Limb (tissue), 2 donors: ENCODE data around the gene GALNTL6.
"Not testable (repeated sequence)": the region's sequence is repeated elsewhere in the genome, so short reads cannot be mapped to it uniquely, and the experiment has no call there.

ENCODE experiments used
- DNase-seq, 2 donors: peaks; one replicate each; pipeline ENCODE4 v3.0.0-alpha.2; 2016; ENCODE audit errors: extremely low spot score in 2 of 2

GALNTL6 gene

DNA sequence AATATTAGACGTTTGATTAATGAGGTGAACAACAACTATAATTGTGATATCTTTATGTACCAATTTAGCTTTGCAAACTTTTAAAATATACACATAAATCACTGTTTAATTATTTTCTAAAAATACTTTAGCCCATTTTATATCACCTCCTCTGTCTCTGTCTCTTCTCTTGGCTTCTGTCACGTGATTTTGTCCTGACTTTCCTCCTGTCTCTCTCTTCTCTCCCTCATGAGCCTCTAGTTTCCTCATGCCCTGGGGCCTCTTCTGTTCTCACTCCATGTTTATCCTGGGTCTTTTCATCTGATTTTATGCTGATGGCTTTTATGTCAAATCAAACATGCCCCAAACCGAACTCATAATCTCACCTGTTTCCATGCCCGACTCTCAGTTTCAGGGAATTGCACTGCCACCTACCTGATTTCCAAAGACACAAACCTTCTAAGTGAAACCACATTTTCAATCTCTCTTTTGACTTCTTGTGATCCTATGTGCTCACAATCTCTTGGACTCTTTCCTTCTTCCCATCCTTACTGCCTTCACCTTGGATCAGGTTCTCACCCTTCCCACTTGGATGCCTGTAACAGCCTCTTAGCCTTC is 1052.4 kb downstream of the GALNTL6 start:
- no peak for DNase-seq

- DNase-seq = no peak
Observed at GRCh38 chr4:172866421-172866820, 1053.2 kb downstream of the GALNTL6 start.

DNA sequence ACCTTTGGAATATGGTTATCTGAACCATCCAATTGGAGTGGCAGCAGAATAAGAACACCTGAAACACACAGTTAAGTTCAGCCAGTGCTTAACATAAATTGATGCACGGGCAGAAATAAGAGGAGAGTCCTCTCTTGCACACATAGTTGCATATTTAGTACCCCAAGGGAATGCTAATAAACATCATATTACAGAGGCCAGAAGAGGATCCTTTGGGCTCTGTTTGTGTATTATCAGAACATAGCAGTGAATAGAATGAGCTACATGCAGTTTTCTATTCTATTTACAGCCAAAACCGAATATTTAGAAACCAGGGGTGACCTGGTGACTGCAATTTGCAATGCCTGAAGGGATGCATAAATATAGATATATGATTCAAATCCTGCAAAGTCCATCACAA is 1054.6 kb downstream of the GALNTL6 start:
- DNase-seq = no peak

DNA sequence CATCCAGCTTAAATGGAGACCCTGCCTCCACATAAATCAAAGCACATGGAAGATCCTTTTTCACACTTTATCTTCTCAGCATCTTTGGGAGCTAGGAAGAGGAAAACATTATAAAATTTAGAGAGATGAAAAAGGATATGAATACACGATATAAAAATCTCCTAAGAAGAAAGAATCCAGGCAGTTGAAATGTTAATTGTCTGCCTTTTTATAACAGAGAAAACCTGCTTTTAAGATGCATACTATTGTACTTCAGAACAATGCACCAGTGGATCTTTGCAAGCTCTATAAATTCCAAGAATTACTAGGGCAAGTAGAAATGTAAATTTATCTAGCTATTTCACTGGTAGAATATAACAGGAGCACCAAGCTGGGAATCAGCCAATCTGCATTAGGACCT is 1055.1 kb downstream of the GALNTL6 start:
- DNase-seq = no peak

DNA sequence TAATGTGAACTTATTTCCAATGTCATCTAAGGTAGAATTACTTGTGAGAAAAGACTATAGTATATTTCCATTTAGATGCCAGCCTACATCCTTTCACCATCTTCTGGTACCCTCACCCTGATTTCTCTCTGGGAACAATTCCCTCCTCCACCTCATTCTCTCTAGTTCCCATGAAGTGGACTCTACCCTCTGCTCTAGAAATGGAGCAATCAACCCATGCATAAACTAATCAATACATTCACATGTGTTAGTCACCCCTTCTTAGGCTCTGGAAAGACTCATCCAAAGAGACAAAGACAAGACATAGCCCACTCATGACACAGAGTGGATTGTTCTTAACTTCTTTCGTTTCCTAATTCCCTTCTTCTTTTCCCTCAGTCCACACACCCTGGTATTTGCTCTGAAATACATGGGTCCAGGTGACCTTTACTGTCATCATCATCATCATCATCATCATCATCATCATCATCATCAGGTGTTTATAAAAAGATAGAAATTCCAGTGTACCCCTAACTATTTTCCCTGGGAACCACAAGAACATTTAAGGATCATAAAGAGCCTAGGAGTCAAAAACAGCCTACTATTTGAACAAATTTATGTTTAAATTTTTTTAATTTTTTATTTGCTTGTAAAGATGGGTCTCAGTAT is 1056.5 kb downstream of the GALNTL6 start:
- no peak for DNase-seq

GRCh38 chr4:172871381-172871780 is 1058.2 kb downstream of the GALNTL6 start:
- DNase-seq = no peak

GRCh38 chr4:172874944-172875343 is 1061.7 kb downstream of the GALNTL6 start:
- DNase-seq = no peak

- no peak for DNase-seq
Observed at GRCh38 chr4:172876394-172876793, 1063.2 kb downstream of the GALNTL6 start.

DNA sequence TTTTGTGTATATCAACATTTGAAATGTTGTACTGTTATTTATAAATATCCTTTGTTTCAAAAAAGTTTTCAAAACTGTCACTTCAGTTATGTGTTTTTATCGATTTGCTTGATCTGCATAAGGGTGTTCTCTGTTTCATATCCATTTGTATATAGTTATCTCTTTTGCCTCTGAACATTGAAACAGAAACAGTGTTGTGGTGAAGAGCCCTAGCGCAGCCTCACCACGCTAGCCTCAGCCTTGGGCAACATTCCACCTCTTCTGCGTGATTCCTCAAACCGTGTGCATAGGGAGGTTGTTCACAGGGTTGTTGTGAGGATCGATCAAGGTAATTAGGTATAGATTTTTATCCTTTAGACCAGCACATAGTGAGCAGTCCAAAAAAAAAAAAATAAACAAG is 1068.4 kb downstream of the GALNTL6 start:
- DNase-seq = no peak

DNA sequence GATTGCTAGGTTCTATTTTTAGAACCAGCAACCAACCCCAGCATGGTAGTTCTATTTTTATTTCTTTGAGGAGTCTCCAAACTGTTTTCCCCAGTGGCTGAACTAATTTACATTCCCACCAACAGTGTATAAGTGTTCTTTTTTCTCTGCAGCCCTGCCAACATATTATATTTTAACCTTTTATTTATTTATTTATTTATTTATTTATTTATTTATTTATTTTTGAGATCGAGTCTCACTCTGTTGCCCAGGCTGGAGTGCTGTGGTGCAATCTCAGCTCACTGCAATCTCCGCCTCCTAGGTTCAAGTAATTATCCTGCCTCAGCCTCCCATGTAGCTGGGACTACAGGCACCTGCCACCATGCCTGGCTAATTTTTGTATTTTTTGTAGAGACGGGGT is 1074.2 kb downstream of the GALNTL6 start:
- DNase-seq = not testable (repeated sequence)

GRCh38 chr4:172887959-172888358 is 1074.8 kb downstream of the GALNTL6 start:
- no peak for DNase-seq

GRCh38 chr4:172892300-172892699 is 1079.1 kb downstream of the GALNTL6 start:
- DNase-seq = no peak

- no peak for DNase-seq
Observed at GRCh38 chr4:172895699-172896098, 1082.5 kb downstream of the GALNTL6 start.

DNA sequence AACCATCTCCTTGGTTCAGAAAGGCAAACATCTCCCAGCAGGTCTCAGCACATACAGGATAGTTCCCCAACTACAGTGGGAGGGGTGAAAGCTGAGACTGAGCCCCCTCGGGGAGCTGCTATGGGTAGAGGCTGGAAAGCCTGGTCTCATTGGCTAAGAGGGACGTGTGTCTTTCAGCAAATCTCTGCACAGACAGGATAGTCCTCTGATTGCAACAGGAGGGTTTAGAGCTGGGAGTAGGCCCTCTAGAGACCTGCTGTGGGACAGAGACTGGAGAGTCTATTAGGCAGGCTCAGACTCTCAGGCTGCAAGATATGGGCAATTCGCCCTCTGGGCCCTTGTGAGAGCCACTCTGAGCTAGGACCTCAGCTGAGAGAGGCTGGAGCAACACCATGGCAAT is 1083.8 kb downstream of the GALNTL6 start:
- no peak for DNase-seq

DNA sequence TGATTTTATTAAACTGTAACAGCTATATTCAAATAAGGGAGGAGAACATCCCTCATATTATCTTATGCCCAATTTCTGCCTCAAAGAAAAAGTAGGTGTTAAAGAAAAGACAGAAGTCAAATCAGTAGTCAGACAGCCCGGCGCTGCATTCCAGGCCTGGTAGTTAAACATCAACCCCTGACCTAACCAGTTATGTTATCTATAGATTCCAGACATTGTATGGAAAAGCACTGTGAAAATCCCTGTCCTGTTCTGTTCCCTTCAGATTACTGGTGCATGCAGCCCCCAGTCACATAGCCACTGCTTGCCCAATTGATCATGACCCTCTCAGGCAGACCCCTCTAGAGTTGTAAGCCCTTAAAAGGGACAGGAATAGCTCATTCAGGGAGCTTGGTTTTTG is 1085.5 kb downstream of the GALNTL6 start:
- DNase-seq = no peak

DNA sequence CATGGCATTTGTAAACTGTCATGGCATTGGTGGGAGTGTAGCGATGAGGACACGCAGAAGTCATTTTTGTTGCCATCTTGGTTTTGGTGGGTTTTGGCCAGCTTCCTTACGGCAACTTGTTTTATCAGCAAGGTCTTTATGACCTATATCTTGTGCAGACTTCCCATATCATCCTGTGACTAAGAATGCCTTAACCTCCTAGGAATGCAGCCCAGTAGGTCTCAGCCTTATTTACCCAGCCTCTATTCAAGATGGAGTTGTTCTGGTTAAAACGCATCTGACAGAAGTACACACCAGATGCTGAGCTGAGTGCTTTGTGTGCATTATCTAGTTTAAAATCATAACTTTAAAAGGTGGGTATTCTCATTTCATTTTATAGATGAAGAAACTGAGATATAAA is 1086.7 kb downstream of the GALNTL6 start:
- no peak for DNase-seq

GRCh38 chr4:172900900-172901299 is 1087.7 kb downstream of the GALNTL6 start:
- no peak for DNase-seq

- DNase-seq = not testable (repeated sequence)
Observed at GRCh38 chr4:172912468-172912867, 1099.3 kb downstream of the GALNTL6 start.

- not testable (repeated sequence) for DNase-seq
Observed at GRCh38 chr4:172917403-172917802, 1104.2 kb downstream of the GALNTL6 start.

DNA sequence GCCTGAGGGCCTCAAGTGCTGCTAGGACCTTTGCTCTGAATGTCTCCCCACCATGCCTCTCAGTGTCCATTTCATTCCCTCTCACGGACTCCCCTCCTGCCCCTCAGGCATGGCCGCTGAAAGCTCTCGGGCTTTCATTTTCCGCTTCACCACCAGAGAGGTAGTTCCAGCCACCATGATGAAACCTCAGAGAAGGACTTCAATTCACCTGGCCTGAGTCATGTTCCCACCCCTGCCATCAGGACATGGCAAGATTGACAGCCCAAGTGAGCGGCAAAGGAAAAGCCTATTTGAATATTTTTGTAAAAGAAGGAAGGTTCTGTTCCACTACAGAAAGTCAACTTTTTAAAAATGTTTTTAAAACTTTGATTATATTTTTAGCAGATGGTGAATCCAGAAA is 1106.1 kb downstream of the GALNTL6 start:
- no peak for DNase-seq

GRCh38 chr4:172927096-172927814 is 1114.1 kb downstream of the GALNTL6 start:
- DNase-seq = no peak

DNA sequence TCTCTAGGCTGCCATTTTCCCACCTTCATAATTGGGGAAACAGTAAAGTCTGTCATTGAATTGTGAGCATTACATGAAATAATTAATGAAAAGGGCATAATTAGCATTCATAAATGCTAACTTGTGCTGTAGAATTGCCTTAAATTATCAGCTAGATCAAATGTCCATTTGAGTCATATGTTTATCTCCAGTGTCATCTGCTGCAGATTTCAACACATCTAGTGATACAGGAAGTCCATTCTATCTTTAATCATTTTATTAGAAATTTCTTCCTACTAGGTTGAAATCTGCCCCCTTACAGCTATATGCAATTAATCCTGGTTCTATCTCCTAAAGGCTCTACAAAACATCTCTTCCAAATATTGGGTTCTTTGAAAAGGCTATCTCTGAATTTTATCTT is 1115.1 kb downstream of the GALNTL6 start:
- DNase-seq = no peak
